Astrocyte of the cerebellum (primary cell): Measurements from ENCODE around the gene ZNF19.
A peak's percentile ranks its signal among the peaks of the same experiment; 100 is the strongest.

Experiments used
- DNase-seq: peaks from one replicate; pipeline ENCODE4 v3.0.0-alpha.2; 2011; ENCODE audit warnings: low read depth
- H3K4me3 ChIP-seq: 2 replicates; pipeline ENCODE4 v1.5.1; 2011; ENCODE audit warnings: mild to moderate bottlenecking, low read depth, low read length, moderate library complexity
- CTCF ChIP-seq: IDR thresholded peaks from 2 replicates; pipeline ENCODE4 v1.5.1; 2012; ENCODE audit warnings: low read length, low read depth, moderate library complexity, mild to moderate bottlenecking; ENCODE audit errors: missing control alignments
- in situ Hi-C: cut with HindIII; loops from 2 replicates; pipeline ENCODE4 v1.10.0; 2017; ENCODE audit warnings: low sequenced_read_pairs

ZNF19 gene

GRCh38 chr16:71493213-71493612, 4.1 kb upstream of the ZNF19 start:
- in situ Hi-C loops, result no loop called here
- no peak for TF ChIP-seq CTCF
- H3K4me3 ChIP-seq, result no peak overlapping the region
- DNase-seq, result no peak

- TF ChIP-seq CTCF, result no peak
- no peak overlapping the region for H3K4me3 ChIP-seq
- DNase-seq, result no peak
- in situ Hi-C loops, result no loop called here
Observed at GRCh38 chr16:71492786-71493185, 3.7 kb upstream of the ZNF19 start.

- in situ Hi-C loops, result no loop called here
- TF ChIP-seq CTCF, result no peak
- no peak overlapping the region for H3K4me3 ChIP-seq
- no peak for DNase-seq
Observed at GRCh38 chr16:71491054-71491453, 1.9 kb upstream of the ZNF19 start.

- in situ Hi-C loops, result no loop called here
- no peak overlapping the region for H3K4me3 ChIP-seq
- no peak for TF ChIP-seq CTCF
- no peak for DNase-seq
Observed at GRCh38 chr16:71490361-71490760, 1.2 kb upstream of the ZNF19 start.

- peak overlapping the region; percentile 82 for H3K4me3 ChIP-seq
- in situ Hi-C loops, result no loop called here
- TF ChIP-seq CTCF, result no peak
- DNase-seq, result peak; percentile 92
Observed at GRCh38 chr16:71484006-71484893, 4.9 kb downstream of the ZNF19 start.

GRCh38 chr16:71482569-71482968, 6.6 kb downstream of the ZNF19 start:
- H3K4me3 ChIP-seq, result no peak overlapping the region
- no peak for DNase-seq
- TF ChIP-seq CTCF, result no peak
- in situ Hi-C loops, result no loop called here

GRCh38 chr16:71480956-71481355, 8.2 kb downstream of the ZNF19 start:
- DNase-seq, result no peak
- in situ Hi-C loops, result no loop called here
- H3K4me3 ChIP-seq, result no peak overlapping the region
- no peak for TF ChIP-seq CTCF
